ACC112 (cell line): ENCODE data around the gene SAMD8.
A peak's percentile ranks its signal among the peaks of the same experiment; 100 is the strongest.
"Not testable (repeated sequence)": the region's sequence is repeated elsewhere in the genome, so short reads cannot be mapped to it uniquely, and the experiment has no call there.

Source experiments
- H2AFZ ChIP-seq: fragments of 200-600 bp; sonication (generic); one replicate; pipeline ENCODE4 v1.6.0; 2017; ENCODE audit warnings: antibody characterized with exemption, low read length; ENCODE audit not compliant: unreplicated experiment
- H3K27ac ChIP-seq: fragments of 200-600 bp; sonication (generic); 2 replicates; pipeline ENCODE4 v1.5.1; 2014; ENCODE audit warnings: low read depth, mild to moderate bottlenecking, antibody characterized with exemption, low read length, moderate library complexity
- H3K27me3 ChIP-seq: fragments of 200-600 bp; sonication (generic); 2 replicates; pipeline ENCODE4 v1.6.1; 2014; ENCODE audit warnings: mild to moderate bottlenecking, antibody characterized with exemption, low read length, moderate library complexity, mixed read lengths; ENCODE audit not compliant: insufficient read depth
- H3K36me3 ChIP-seq: fragments of 200-600 bp; sonication (generic); 2 replicates; pipeline ENCODE4 v1.6.1; 2016; ENCODE audit warnings: mild to moderate bottlenecking, antibody characterized with exemption, low read length, moderate library complexity, mixed read lengths; ENCODE audit not compliant: insufficient read depth
- H3K4me1 ChIP-seq: fragments of 200-600 bp; sonication (generic); one replicate; pipeline ENCODE4 v1.6.1; 2016; ENCODE audit warnings: low read length, mixed read lengths; ENCODE audit not compliant: insufficient read depth, unreplicated experiment, control insufficient read depth
- H3K4me3 ChIP-seq: fragments of 200-600 bp; sonication (generic); 2 replicates; pipeline ENCODE4 v1.5.1; 2014; ENCODE audit warnings: mild to moderate bottlenecking, low read depth, low read length
- H3K79me2 ChIP-seq: fragments of 200-600 bp; sonication (generic); one replicate; pipeline ENCODE4 v1.6.0; 2016; ENCODE audit warnings: low read length; ENCODE audit not compliant: control insufficient read depth, unreplicated experiment, insufficient read depth

The SAMD8 gene

GRCh38 chr10:75123088-75123682 is 11.7 kb downstream of the SAMD8 start:
- no peak overlapping the region for H3K4me3 ChIP-seq
- H2AFZ ChIP-seq = no peak overlapping the region
- H3K79me2 ChIP-seq = peaks cover 66% of the 10 kb centered on the region
- H3K4me1 ChIP-seq = peaks cover 23% of the 10 kb centered on the region
- H3K27me3 ChIP-seq = no peaks in the 10 kb centered on the region
- H3K27ac ChIP-seq = no peak overlapping the region
- peaks cover 6% of the 10 kb centered on the region for H3K36me3 ChIP-seq

DNA sequence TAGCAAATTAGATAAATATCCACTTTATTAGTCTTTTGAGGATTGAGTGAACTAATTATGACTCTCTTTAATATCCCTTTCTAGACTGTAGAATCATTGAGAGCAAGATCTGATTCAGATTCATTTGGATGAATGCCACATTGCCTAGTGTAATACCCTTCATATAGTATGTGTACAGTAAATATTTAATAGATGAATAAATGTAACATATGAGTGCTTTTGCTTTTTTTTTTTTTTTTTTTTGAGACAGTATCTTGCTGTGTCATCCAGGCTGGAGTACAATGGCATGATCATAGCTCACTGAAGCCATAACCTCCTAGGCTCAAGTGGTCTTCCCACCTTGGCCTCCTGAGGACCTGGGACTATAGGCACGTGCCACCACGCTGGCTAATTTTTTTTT is 14.8 kb downstream of the SAMD8 start:
- peaks cover 6% of the 10 kb centered on the region for H3K36me3 ChIP-seq
- H3K27me3 ChIP-seq = no peaks in the 10 kb centered on the region
- peaks cover 13% of the 10 kb centered on the region for H3K4me1 ChIP-seq
- H3K27ac ChIP-seq = peak overlapping the region; percentile 11
- H2AFZ ChIP-seq = no peak overlapping the region
- no peak overlapping the region for H3K4me3 ChIP-seq
- peaks cover 58% of the 10 kb centered on the region for H3K79me2 ChIP-seq

DNA sequence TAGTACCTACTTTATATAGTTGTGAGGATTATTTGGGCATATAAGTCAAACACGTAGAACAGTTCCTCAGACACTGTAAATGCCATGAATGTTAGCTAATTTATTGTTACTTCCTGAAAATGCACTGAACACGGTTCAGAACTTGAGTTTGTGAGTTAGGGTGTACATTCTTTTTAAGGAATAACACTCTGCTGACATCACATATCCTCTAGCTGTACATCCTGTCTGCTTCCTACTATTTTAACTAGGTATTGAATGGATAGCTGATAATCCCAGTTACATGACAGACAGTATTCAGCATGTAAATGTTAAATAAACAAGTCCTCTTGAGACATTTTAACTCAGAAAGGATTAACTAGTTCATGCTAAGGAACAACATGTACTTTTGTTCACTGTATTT is 16.0 kb downstream of the SAMD8 start:
- Histone ChIP-seq H3K4me1 (peaks cover 12% of the 10 kb centered on the region), H3K36me3 (peaks cover 6% of the 10 kb centered on the region), H3K4me3 (no peak overlapping the region), H3K79me2 (peaks cover 58% of the 10 kb centered on the region), H2AFZ (no peak overlapping the region), H3K27me3 (no peaks in the 10 kb centered on the region), H3K27ac (peak overlapping the region; percentile 49)

- Histone ChIP-seq H3K4me1 (peaks cover 12% of the 10 kb centered on the region), H3K79me2 (peaks cover 53% of the 10 kb centered on the region)
- H3K36me3 ChIP-seq, H3K27me3 ChIP-seq, H2AFZ ChIP-seq, H3K27ac ChIP-seq, H3K4me3 ChIP-seq: not testable (repeated sequence)
These were observed 17.5 kb downstream of the SAMD8 start for GRCh38 chr10:75128985-75129384.

DNA sequence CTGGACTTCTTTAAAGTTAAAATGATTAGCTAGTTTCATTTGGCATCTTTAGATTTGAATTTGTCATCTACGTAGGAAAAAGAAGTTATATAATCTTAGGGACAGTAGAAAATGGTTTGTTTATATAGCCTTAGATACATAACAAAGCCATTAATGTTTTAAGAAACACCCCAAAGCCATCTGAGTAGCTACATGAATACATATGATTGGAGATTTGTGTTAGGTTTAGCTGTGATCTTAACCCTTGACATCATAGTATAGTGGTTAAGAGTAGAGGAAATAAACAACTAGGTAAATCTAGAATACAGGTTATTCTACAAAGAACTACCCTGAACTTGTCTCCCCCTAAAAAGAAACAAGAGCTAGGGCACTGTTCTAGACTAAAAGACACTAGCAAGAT is 18.1 kb downstream of the SAMD8 start:
- Histone ChIP-seq H3K79me2 (peaks cover 53% of the 10 kb centered on the region), H3K4me1 (peaks cover 12% of the 10 kb centered on the region), H3K4me3 (no peak overlapping the region)

DNA sequence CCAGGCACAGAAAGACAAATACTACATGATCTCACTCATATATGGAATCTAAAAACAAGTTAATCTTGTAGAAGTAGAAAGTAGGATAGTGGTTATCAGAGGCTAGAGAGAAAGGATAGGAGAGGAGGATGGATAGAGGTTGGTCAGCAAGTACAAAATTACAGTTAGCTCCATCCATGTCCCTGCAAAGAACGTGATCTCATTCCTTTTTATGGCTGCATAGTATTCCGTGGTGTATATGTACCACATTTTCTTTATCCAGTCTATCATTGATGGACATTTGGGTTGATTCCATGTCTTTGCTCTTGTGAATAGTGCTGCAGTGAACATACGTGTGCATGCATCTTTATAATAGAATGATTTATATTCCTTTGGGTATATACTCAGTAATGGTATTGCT is 22.2 kb downstream of the SAMD8 start:
- not testable (repeated sequence) for H3K27ac ChIP-seq, H3K4me3 ChIP-seq, H3K27me3 ChIP-seq, H2AFZ ChIP-seq, H3K36me3 ChIP-seq
- Histone ChIP-seq H3K4me1 (peaks cover 29% of the 10 kb centered on the region), H3K79me2 (peaks cover 35% of the 10 kb centered on the region)

More for the DNA sequence above, 18.1 kb downstream of the SAMD8 start:
- Histone ChIP-seq H3K27me3 (no peaks in the 10 kb centered on the region), H3K36me3 (peaks cover 6% of the 10 kb centered on the region), H2AFZ (no peak overlapping the region), H3K27ac (no peak overlapping the region)

DNA sequence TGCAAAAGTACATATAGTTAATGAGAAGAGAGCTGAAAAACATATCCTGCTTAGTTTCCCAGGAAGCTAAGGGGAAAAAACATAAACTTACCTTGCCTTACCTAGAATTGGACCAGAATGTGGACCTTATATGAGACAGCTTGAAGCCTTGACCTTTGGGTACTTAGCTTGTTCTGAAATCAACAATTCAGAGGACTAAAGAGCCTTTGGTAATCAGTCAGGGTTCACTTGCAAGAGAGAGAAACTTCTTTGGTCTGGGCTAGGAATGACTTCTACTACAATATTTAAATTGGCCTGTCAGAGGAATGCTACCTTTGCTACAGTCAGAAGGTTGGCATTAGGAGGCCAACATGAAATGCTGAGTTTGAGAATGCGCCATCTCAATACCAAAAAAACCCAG is 24.9 kb downstream of the SAMD8 start:
- Histone ChIP-seq H3K27ac (peak overlapping the region; percentile 15; the same call in 1 of the 2 replicates), H3K27me3 (no peaks in the 10 kb centered on the region), H3K36me3 (no peaks in the 10 kb centered on the region), H3K79me2 (peaks cover 46% of the 10 kb centered on the region), H3K4me3 (no peak overlapping the region), H3K4me1 (peaks cover 33% of the 10 kb centered on the region), H2AFZ (no peak overlapping the region)

- peak overlapping the region; percentile 34; the same call in 1 of the 2 replicates for H3K27ac ChIP-seq
- no peak overlapping the region for H3K4me3 ChIP-seq
- H2AFZ ChIP-seq = no peak overlapping the region
- H3K36me3 ChIP-seq = no peaks in the 10 kb centered on the region
- H3K4me1 ChIP-seq = peaks cover 33% of the 10 kb centered on the region
- H3K79me2 ChIP-seq = peaks cover 41% of the 10 kb centered on the region
- no peaks in the 10 kb centered on the region for H3K27me3 ChIP-seq
These were observed 26.3 kb downstream of the SAMD8 start for GRCh38 chr10:75137533-75138438.

GRCh38 chr10:75140246-75140645 is 28.8 kb downstream of the SAMD8 start:
- Histone ChIP-seq H3K27ac (no peak overlapping the region), H3K79me2 (peaks cover 52% of the 10 kb centered on the region), H3K36me3 (no peaks in the 10 kb centered on the region), H3K4me1 (peaks cover 45% of the 10 kb centered on the region), H3K27me3 (no peaks in the 10 kb centered on the region), H3K4me3 (no peak overlapping the region), H2AFZ (no peak overlapping the region)

- H3K4me3 ChIP-seq = no peak overlapping the region
- H3K27ac ChIP-seq = peak overlapping the region; percentile 38
- no peaks in the 10 kb centered on the region for H3K36me3 ChIP-seq
- H3K79me2 ChIP-seq = peaks cover 64% of the 10 kb centered on the region
- H3K4me1 ChIP-seq = peaks cover 19% of the 10 kb centered on the region
- H3K27me3 ChIP-seq = no peaks in the 10 kb centered on the region
- H2AFZ ChIP-seq = no peak overlapping the region
These were observed 31.9 kb downstream of the SAMD8 start for GRCh38 chr10:75143353-75143752.

DNA sequence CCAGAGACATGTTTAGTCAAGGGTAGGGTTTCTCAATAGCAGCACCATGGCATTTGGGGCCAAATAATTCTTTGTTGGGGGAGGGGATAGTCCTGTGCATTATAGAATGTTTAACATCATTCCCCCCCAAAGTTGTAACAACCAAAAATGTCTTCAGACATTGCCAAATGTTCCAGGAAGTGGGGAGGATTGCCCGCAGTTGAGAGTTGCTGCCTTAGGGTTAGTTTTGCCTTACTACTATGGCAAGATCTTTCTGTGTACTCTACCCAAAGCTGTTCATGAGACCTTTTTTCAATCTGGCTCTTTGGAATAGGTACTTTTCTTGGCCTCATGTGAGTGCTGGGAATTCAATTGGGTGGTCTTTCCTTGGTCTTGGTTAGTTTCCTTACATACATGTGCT is 34.1 kb downstream of the SAMD8 start:
- H3K27me3 ChIP-seq = no peaks in the 10 kb centered on the region
- H3K27ac ChIP-seq = no peak overlapping the region
- H3K79me2 ChIP-seq = peaks cover 55% of the 10 kb centered on the region

More for the DNA sequence above, 34.1 kb downstream of the SAMD8 start:
- H2AFZ ChIP-seq = no peak overlapping the region
- no peak overlapping the region for H3K4me3 ChIP-seq
- peaks cover 12% of the 10 kb centered on the region for H3K4me1 ChIP-seq
- H3K36me3 ChIP-seq = peaks cover 3% of the 10 kb centered on the region; the same call in 1 of the 2 replicates
